Measurements from ENCODE around the gene LAPTM5. TPM values are rescaled to one million over a fixed set of nuclear protein-coding genes. Genes with fewer than 3 reads are reported as not detected.

LAPTM5 gene
- total RNA-seq, 1 experiment from 2014 or later, result 1.5 TPM

DNA sequence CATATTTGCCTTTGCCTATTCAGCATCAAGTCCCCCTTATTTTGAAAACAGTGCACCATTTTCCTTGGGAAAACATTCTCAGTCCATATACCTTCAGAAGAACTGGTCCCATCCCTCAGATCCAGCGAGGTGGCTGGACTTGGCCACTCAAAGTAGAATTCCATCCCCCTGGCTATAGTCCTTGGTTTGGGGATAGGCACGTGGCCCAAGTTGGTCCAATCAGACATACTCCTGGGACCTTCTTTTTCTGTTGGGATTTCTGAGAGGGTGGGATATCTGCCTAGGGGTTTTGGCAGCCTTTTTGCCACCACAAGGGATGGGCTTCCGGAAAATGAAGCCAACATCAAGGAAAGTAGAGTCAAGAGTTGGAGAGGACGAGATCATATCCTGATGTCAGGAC is 23.5 kb downstream of the LAPTM5 start:
- no peak for DNase-seq (ENCODE audit: low read depth, low spot score)
- Histone ChIP-seq H3K4me3 (replicated peaks in 1 of 2; ENCODE audit: low read depth in 1 of 2, low read length in 2 of 2) (no peak overlapping the region), H3K79me2 (ENCODE audit: insufficient read depth, low read length) (no peaks in the 10 kb centered on the region), H2AFZ (ENCODE audit: low read depth, low read length, poor library complexity, severe bottlenecking) (no peak overlapping the region), H3K27me3 (ENCODE audit: insufficient read depth, low read length) (no peaks in the 10 kb centered on the region), H3K36me3 (ENCODE audit: control insufficient read depth in 1 of 2, insufficient read depth in 2 of 2, low read length in 2 of 2) (no peaks in the 10 kb centered on the region), H3K9me2 (ENCODE audit: insufficient read depth) (no peaks in the 10 kb centered on the region), H3K9ac (ENCODE audit: low read length) (no peak overlapping the region), H4K20me1 (ENCODE audit: insufficient read depth) (no peaks in the 10 kb centered on the region), H3K9me3 (ENCODE audit: control insufficient read depth in 1 of 2, insufficient read depth in 1 of 2, low read depth in 1 of 2, low read length in 2 of 2) (no peaks in the 10 kb centered on the region), H3K4me2 (ENCODE audit: low read length) (no peak overlapping the region), H3K27ac (ENCODE audit: low read depth, low read length) (no peak overlapping the region), H3K4me1 (ENCODE audit: control insufficient read depth in 1 of 2, insufficient read depth in 2 of 2, low read length in 2 of 2) (no peaks in the 10 kb centered on the region)
- BruUV-seq (replicated peaks), result no TSS peak
- intact Hi-C loops (cut with micrococcal nuclease), result no loop called here
- TF ChIP-seq, protein P1, sequence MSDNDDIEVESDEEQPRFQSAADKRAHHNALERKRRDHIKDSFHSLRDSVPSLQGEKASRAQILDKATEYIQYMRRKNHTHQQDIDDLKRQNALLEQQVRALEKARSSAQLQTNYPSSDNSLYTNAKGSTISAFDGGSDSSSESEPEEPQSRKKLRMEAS (IDR thresholded peaks at IDR 0.05), result no peak
- TF ChIP-seq EGR1 (IDR thresholded peaks at IDR 0.05; ENCODE audit: low read depth) (no peak), YY1 (IDR thresholded peaks at IDR 0.05; ENCODE audit: extremely low read depth, insufficient replicate concordance, low read depth, low read length) (no peak), ZNF274 (IDR thresholded peaks at IDR 0.05; ENCODE audit: low read depth, low read length) (no peak), TCF7L2 (IDR thresholded peaks at IDR 0.05; ENCODE audit: borderline replicate concordance, extremely low read depth, insufficient read depth, insufficient read length) (no peak), ZFX (IDR thresholded peaks at IDR 0.05) (no peak), SP1 (IDR thresholded peaks at IDR 0.05; ENCODE audit: low read depth) (no peak), SIN3A (IDR thresholded peaks at IDR 0.05; ENCODE audit: low read depth) (no peak)
- TF ChIP-seq, protein P2, sequence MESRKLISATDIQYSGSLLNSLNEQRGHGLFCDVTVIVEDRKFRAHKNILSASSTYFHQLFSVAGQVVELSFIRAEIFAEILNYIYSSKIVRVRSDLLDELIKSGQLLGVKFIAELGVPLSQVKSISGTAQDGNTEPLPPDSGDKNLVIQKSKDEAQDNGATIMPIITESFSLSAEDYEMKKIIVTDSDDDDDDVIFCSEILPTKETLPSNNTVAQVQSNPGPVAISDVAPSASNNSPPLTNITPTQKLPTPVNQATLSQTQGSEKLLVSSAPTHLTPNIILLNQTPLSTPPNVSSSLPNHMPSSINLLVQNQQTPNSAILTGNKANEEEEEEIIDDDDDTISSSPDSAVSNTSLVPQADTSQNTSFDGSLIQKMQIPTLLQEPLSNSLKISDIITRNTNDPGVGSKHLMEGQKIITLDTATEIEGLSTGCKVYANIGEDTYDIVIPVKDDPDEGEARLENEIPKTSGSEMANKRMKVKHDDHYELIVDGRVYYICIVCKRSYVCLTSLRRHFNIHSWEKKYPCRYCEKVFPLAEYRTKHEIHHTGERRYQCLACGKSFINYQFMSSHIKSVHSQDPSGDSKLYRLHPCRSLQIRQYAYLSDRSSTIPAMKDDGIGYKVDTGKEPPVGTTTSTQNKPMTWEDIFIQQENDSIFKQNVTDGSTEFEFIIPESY (IDR thresholded peaks at IDR 0.05; ENCODE audit: extremely low read depth, insufficient replicate concordance, low read length), result no peak
- TF ChIP-seq, protein P3, sequence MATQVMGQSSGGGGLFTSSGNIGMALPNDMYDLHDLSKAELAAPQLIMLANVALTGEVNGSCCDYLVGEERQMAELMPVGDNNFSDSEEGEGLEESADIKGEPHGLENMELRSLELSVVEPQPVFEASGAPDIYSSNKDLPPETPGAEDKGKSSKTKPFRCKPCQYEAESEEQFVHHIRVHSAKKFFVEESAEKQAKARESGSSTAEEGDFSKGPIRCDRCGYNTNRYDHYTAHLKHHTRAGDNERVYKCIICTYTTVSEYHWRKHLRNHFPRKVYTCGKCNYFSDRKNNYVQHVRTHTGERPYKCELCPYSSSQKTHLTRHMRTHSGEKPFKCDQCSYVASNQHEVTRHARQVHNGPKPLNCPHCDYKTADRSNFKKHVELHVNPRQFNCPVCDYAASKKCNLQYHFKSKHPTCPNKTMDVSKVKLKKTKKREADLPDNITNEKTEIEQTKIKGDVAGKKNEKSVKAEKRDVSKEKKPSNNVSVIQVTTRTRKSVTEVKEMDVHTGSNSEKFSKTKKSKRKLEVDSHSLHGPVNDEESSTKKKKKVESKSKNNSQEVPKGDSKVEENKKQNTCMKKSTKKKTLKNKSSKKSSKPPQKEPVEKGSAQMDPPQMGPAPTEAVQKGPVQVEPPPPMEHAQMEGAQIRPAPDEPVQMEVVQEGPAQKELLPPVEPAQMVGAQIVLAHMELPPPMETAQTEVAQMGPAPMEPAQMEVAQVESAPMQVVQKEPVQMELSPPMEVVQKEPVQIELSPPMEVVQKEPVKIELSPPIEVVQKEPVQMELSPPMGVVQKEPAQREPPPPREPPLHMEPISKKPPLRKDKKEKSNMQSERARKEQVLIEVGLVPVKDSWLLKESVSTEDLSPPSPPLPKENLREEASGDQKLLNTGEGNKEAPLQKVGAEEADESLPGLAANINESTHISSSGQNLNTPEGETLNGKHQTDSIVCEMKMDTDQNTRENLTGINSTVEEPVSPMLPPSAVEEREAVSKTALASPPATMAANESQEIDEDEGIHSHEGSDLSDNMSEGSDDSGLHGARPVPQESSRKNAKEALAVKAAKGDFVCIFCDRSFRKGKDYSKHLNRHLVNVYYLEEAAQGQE (IDR thresholded peaks at IDR 0.05; ENCODE audit: low read depth), result no peak
- TF ChIP-seq, protein P4, sequence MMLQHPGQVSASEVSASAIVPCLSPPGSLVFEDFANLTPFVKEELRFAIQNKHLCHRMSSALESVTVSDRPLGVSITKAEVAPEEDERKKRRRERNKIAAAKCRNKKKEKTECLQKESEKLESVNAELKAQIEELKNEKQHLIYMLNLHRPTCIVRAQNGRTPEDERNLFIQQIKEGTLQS (IDR thresholded peaks at IDR 0.05), result no peak
- ChIA-PET POLR2A (interaction anchor here (0.6 kb wide), 1 partner anchor 98 kb away, joined by 3 read pairs; no protein-coding TSS in a partner anchor), CTCF (no interaction called here), RAD21 (ENCODE audit: low non-redundant PET in 1 of 2, low total read pairs in 2 of 2, uncharacterized antibody in 2 of 2, unreplicated experiment in 2 of 2) (no interaction called here)
- no peak for ATAC-seq

Data from HCT116 (cell line).